Cardiac fibroblast (primary cell): Measurements from ENCODE around the gene CLEC16A.
A peak's percentile ranks its signal among the peaks of the same experiment; 100 is the strongest.

ENCODE experiments used
- DNase-seq, 2 donors: peaks; one replicate each; pipeline versions ENCODE4 v3.0.0 to v3.0.0-alpha.2; 2010; ENCODE audit warnings: low read depth in 2 of 2
- H3K4me3 ChIP-seq, 2 donors: replicated peaks in 1 of 2; 1 replicate in 1 of 2; 2 replicates in 1 of 2; pipeline ENCODE4 v1.5.1; 2011; ENCODE audit warnings: low read depth in 2 of 2, low read length in 2 of 2, mild to moderate bottlenecking in 2 of 2, moderate library complexity in 1 of 2
- CTCF ChIP-seq: IDR thresholded peaks from one replicate; pipeline ENCODE4 v1.5.1; 2011; ENCODE audit warnings: low read depth, mild to moderate bottlenecking, low read length, inconsistent platforms

CLEC16A gene

GRCh38 chr16:11015076-11015475 is 70.7 kb downstream of the CLEC16A start:
- no peak for TF ChIP-seq CTCF
- no peak overlapping the region for H3K4me3 ChIP-seq
- no peak for DNase-seq

- no peak for TF ChIP-seq CTCF
- DNase-seq, result no peak
- no peak overlapping the region for H3K4me3 ChIP-seq
Measured at GRCh38 chr16:11015607-11016006, 71.2 kb downstream of the CLEC16A start.

GRCh38 chr16:11016524-11016988 is 72.2 kb downstream of the CLEC16A start:
- no peak for TF ChIP-seq CTCF
- no peak overlapping the region for H3K4me3 ChIP-seq
- peak in 1 of 2 donors; percentile 46 for DNase-seq

GRCh38 chr16:11016993-11017392 is 72.6 kb downstream of the CLEC16A start:
- peak; percentile 66 to 83 for DNase-seq
- no peak for TF ChIP-seq CTCF
- H3K4me3 ChIP-seq, result no peak overlapping the region

- no peak for TF ChIP-seq CTCF
- H3K4me3 ChIP-seq, result no peak overlapping the region
- DNase-seq, result no peak
Measured at GRCh38 chr16:11017499-11017898, 73.1 kb downstream of the CLEC16A start.

- no peak overlapping the region for H3K4me3 ChIP-seq
- no peak for TF ChIP-seq CTCF
- DNase-seq, result no peak
Measured at GRCh38 chr16:11020388-11020787, 76.0 kb downstream of the CLEC16A start.
